ENCODE measurements around the gene TAF1D. TPM values are rescaled to one million over a fixed set of nuclear protein-coding genes. Genes with fewer than 3 reads are reported as not detected.

TAF1D gene, protein sequence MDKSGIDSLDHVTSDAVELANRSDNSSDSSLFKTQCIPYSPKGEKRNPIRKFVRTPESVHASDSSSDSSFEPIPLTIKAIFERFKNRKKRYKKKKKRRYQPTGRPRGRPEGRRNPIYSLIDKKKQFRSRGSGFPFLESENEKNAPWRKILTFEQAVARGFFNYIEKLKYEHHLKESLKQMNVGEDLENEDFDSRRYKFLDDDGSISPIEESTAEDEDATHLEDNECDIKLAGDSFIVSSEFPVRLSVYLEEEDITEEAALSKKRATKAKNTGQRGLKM
- total RNA-seq (ENCODE audit: low replicate concordance) = 180 and 316 TPM in 2 replicates

- peaks cover 47% of the 10 kb centered on the region for H3K4me1 Mint-ChIP-seq
Measured at GRCh38 chr11:93741094-93741881, at the start of gene TAF1D, which contains the start of gene C11orf54. TAF1D (minus strand) TSS chr11:93741495; CDS start chr11:93739304, 2,191 bp downstream. C11orf54 (plus strand) TSS chr11:93741672; CDS start chr11:93747394, 5,722 bp downstream.

DNA sequence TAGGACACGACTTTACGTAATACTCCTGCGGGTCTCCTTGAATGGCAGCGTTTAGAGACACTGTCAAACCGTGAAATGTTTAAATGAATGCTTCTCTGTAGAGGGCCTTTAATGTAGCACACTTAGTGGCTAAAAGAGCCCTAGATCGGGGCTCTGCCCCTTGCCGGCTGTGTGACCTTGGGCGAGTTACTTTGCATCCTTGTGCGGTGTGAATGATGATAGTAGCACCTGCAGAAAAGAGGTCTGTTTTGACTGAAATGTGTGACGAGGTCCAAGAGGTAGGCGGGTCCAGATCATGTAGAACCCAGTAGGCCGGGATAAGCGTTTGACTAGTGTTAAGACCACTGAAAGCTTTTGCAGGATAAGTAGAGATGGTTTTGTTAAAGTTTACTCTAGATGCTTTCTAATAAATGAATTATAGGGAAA lies 43.7 kb upstream of the TAF1D start:
- Histone ChIP-seq H3K4me1 (peaks cover 29% of the 10 kb centered on the region), H3K9ac (peak overlapping the region; percentile 97), H4K20me1 (ENCODE audit: low read depth) (peaks cover 53% of the 10 kb centered on the region), H3K4me3 (peak overlapping the region; percentile 95), H3K9me3 (ENCODE audit: low read depth) (no peaks in the 10 kb centered on the region), H2AFZ (replicated peaks) (no peak overlapping the region), H3F3A (ENCODE audit: low read depth) (peaks cover 9% of the 10 kb centered on the region), H3K36me3 (peaks cover 33% of the 10 kb centered on the region), H3K4me2 (peak overlapping the region; percentile 98), H3K27ac (peak overlapping the region; percentile 99), H3K27me3 (no peaks in the 10 kb centered on the region), H3K79me2 (ENCODE audit: low read depth) (peaks cover 76% of the 10 kb centered on the region)
- peak; percentile 23 for DNase-seq (ENCODE audit: low spot score)
- peaks cover 33% of the 10 kb centered on the region for H3K4me1 Mint-ChIP-seq
- no peaks in the 10 kb centered on the region for H3K9me3 Mint-ChIP-seq
- H3K36me3 Mint-ChIP-seq = peaks cover 25% of the 10 kb centered on the region
- H3K27me3 Mint-ChIP-seq (ENCODE audit: insufficient read depth, low read depth) = peaks cover 2% of the 10 kb centered on the region
- H3K27ac Mint-ChIP-seq = peak overlapping the region; percentile 96
- TF ChIP-seq, protein P1, sequence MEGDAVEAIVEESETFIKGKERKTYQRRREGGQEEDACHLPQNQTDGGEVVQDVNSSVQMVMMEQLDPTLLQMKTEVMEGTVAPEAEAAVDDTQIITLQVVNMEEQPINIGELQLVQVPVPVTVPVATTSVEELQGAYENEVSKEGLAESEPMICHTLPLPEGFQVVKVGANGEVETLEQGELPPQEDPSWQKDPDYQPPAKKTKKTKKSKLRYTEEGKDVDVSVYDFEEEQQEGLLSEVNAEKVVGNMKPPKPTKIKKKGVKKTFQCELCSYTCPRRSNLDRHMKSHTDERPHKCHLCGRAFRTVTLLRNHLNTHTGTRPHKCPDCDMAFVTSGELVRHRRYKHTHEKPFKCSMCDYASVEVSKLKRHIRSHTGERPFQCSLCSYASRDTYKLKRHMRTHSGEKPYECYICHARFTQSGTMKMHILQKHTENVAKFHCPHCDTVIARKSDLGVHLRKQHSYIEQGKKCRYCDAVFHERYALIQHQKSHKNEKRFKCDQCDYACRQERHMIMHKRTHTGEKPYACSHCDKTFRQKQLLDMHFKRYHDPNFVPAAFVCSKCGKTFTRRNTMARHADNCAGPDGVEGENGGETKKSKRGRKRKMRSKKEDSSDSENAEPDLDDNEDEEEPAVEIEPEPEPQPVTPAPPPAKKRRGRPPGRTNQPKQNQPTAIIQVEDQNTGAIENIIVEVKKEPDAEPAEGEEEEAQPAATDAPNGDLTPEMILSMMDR (IDR thresholded peaks at IDR 0.05) = no peak
- no peak for TF ChIP-seq EZH2phosphoT487 (IDR thresholded peaks at IDR 0.05)
- no peak for TF ChIP-seq EZH2 (IDR thresholded peaks at IDR 0.05)
- H3K4me3 Mint-ChIP-seq = peak overlapping the region; percentile 100

More at GRCh38 chr11:93741094-93741881, at the start of gene TAF1D, which contains the start of gene C11orf54:
- Histone ChIP-seq H3K27me3 (no peaks in the 10 kb centered on the region), H3K79me2 (ENCODE audit: low read depth) (peaks cover 85% of the 10 kb centered on the region), H3K4me1 (peaks cover 48% of the 10 kb centered on the region), H2AFZ (replicated peaks) (peak within 1 kb of the TSS; percentile 81), H3K9me3 (ENCODE audit: low read depth) (no peaks in the 10 kb centered on the region), H3K9ac (peak within 1 kb of the TSS; percentile 80), H3K4me3 (peak within 1 kb of the TSS; percentile 60), H4K20me1 (ENCODE audit: low read depth) (peaks cover 44% of the 10 kb centered on the region), H3K36me3 (peaks cover 20% of the 10 kb centered on the region), H3F3A (ENCODE audit: low read depth) (peaks cover 32% of the 10 kb centered on the region), H3K4me2 (peak within 1 kb of the TSS; percentile 97), H3K27ac (peak within 1 kb of the TSS; percentile 88)
- TF ChIP-seq EZH2phosphoT487 (IDR thresholded peaks at IDR 0.05) (no peak), EZH2 (IDR thresholded peaks at IDR 0.05) (no peak)
- TF ChIP-seq, protein P1 (IDR thresholded peaks at IDR 0.05) = no peak
- H3K27me3 Mint-ChIP-seq (ENCODE audit: insufficient read depth, low read depth) = no peaks in the 10 kb centered on the region
- peaks cover 10% of the 10 kb centered on the region for H3K36me3 Mint-ChIP-seq
- H3K4me3 Mint-ChIP-seq = peak within 1 kb of the TSS; percentile 100
- no peaks in the 10 kb centered on the region for H3K9me3 Mint-ChIP-seq
- H3K27ac Mint-ChIP-seq = peak within 1 kb of the TSS; percentile 99
- peak; percentile 99 for DNase-seq (ENCODE audit: low spot score)

DNA sequence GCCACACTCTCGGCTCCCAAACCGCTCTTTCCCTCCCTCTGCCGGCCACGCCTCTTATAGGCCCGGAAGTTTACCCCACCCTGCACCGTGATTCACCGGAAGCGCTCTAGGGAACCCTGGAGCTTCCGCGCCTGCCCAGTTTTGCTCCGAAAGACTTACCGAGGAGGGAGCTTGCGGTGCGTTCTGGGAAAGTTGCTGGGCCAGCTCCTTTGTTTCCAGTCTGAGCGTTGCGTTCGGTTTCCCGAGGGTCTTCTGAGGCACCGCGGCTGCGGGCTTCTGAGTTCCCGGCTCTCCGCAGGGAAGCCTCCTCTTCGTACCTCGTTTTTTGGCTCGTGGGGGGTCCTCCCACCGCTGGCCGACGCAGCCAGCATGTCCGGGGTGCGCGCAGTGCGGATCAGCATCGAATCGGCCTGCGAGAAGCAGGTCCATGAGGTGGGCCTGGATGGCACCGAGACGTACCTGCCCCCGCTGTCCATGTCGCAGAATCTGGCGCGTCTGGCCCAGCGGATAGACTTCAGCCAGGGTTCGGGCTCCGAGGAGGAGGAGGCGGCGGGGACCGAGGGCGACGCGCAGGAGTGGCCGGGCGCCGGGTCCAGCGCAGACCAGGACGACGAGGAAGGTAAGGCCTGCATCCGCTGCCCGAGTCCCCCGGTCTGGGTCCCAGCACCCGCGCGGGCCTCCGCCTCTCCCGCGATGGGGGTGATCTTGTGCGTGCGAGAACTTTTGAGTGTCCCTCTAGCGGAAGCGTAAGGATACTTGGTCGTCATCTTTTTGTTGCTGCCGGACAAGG lies 43.0 kb upstream of the TAF1D start, which contains the start of gene MED17:
Gene MED17 (plus strand): TSS at position 138 of the 790 bp plus-strand sequence. CDS start 232 bp downstream, at position 370.
- no peak for TF ChIP-seq EZH2phosphoT487 (IDR thresholded peaks at IDR 0.05)
- TF ChIP-seq, protein P1 (IDR thresholded peaks at IDR 0.05) = peak; percentile 46
- peak; percentile 45 for TF ChIP-seq EZH2 (IDR thresholded peaks at IDR 0.05)
- H3K27ac ChIP-seq = peak within 1 kb of the TSS; percentile 99
- H3K27ac Mint-ChIP-seq = peak within 1 kb of the TSS; percentile 96
- peak within 1 kb of the TSS; percentile 98 for H3K4me2 ChIP-seq
- peaks cover 33% of the 10 kb centered on the region for H3K4me1 Mint-ChIP-seq
- peaks cover 9% of the 10 kb centered on the region for H3F3A ChIP-seq (ENCODE audit: low read depth)
- peak within 1 kb of the TSS; percentile 97 for H3K9ac ChIP-seq
- peaks cover 28% of the 10 kb centered on the region for H3K36me3 Mint-ChIP-seq
- peaks cover 47% of the 10 kb centered on the region for H4K20me1 ChIP-seq (ENCODE audit: low read depth)
- H3K4me3 ChIP-seq = peak within 1 kb of the TSS; percentile 95
- peaks cover 70% of the 10 kb centered on the region for H3K79me2 ChIP-seq (ENCODE audit: low read depth)
- H3K9me3 ChIP-seq (ENCODE audit: low read depth) = no peaks in the 10 kb centered on the region
- DNase-seq (ENCODE audit: low spot score) = peak; percentile 97
- peaks cover 29% of the 10 kb centered on the region for H3K4me1 ChIP-seq
- peak within 1 kb of the TSS; percentile 100 for H3K4me3 Mint-ChIP-seq
- no peaks in the 10 kb centered on the region for H3K27me3 ChIP-seq
- peaks cover 2% of the 10 kb centered on the region for H3K9me3 Mint-ChIP-seq
- H2AFZ ChIP-seq (replicated peaks) = peak within 1 kb of the TSS; percentile 54
- H3K27me3 Mint-ChIP-seq (ENCODE audit: insufficient read depth, low read depth) = peaks cover 2% of the 10 kb centered on the region
- peaks cover 27% of the 10 kb centered on the region for H3K36me3 ChIP-seq
